Activated CD8-positive, alpha-beta memory T cell treated with anti-CD3 and anti-CD28 coated beads for 24 hours (primary cell): ENCODE results near the gene STARD6.
"Not testable (repeated sequence)": the region's sequence is repeated elsewhere in the genome, so short reads cannot be mapped to it uniquely, and the experiment has no call there.

Experiments
- DNase-seq: peaks from one replicate; pipeline ENCODE4 v3.0.0-alpha.2; 2020

STARD6 gene

GRCh38 chr18:54335638-54336173 is 22.0 kb downstream of the STARD6 start:
- no peak for DNase-seq

GRCh38 chr18:54330768-54331548 is 26.7 kb downstream of the STARD6 start:
- no peak for DNase-seq

GRCh38 chr18:54329787-54330186 is 27.9 kb downstream of the STARD6 start:
- DNase-seq = no peak

- no peak for DNase-seq
These were observed 29.8 kb downstream of the STARD6 start for GRCh38 chr18:54327818-54328217.

- no peak for DNase-seq
These were observed 33.7 kb downstream of the STARD6 start for GRCh38 chr18:54323970-54324369.

DNA sequence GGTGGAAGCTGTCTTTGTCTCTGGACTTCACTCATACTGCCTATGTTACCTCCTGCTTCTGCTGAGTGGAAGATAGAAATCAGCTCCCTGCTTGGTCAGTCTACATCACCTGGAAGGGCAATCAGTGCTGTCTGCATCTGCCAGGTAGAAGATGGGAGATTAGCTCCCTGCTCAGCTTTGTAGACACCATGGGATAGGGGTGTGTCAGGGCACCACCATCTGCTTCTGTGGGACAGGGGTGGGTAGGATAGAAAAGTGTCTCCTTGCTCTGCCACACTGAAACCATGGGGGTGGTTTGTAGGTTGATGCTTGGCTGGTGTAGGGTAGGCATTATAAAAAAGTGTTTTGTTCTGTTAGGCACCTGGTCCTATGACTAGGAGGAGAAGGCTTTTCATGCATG is 34.1 kb downstream of the STARD6 start:
- no peak for DNase-seq

GRCh38 chr18:54316071-54316820 is 41.4 kb downstream of the STARD6 start:
- DNase-seq = no peak

DNA sequence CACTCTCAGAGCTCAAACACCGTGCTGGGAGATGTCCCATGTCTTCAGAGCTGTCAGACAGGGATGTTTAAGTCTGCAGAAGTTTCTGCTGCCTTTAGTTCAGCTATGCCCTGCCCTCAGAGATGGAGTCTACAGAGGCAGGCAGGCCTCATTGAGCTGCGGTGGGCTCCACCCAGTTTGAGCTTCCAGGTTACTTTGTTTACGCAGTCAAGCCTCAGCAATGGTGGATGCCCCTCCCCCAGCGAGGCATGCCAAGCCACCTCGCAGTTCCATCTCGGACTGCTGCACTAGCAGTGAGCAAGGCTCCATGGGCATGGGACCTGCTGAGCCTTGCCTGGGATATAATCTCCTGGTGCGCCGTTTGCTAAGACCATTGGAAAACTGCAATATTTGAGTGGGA is 48.1 kb downstream of the STARD6 start:
- DNase-seq = not testable (repeated sequence)

DNA sequence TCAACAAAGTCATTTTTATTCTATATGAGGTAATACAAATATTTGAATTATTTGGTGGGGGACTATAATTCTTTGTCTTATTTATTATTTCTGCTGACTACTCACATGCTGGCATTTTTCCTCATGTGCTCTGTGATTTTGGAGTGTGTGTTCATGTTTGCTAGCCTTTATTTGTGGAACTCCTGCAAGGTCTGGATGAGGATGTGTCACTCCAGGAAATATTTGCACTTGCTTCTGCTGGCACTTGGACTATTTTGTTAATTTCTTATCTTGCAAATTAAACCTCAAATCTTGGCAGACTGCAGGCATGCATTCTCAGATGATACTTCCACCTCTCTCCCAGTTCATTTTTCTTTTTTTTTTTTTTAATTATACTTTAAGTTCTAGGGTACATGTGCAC is 54.2 kb downstream of the STARD6 start:
- no peak for DNase-seq

DNA sequence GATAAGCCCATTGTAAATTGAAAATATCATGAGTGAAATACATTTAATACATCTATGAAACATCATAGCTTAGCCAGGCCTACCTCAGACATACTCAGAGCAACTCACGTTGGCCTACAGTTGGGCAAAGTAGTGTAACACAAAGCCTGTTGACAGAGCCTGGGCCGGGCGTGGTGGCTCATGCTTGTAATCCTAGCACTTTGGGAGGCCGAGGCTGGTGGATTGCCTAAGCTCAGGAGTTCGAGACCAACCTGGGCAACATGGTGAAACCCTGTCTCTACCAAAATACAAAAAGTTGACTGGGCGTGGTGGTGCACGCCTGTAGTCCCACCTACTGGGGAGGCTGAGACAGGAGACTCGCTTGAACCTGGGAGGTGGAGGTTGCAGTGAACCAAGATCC is 58.7 kb downstream of the STARD6 start:
- DNase-seq = not testable (repeated sequence)

DNA sequence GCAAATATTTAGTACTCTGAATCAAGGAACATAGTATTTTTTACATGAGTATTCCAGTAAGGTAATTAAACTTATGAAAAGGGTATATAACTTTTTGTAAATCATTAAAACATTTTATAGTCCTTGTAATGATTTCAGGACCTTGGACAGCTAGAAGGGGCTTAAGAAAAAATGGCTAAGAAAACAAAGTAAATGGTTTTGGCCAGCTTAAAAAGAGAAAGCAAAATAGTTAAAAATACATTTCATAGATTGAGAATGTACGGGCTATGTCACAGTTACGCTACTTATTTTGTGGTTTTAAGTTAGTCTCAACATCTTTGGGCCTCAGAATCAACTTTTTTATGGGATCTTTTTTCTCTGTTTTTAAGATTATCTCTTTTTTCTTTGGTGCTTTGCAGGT is 61.6 kb downstream of the STARD6 start:
- no peak for DNase-seq

- DNase-seq = no peak
These were observed 63.4 kb downstream of the STARD6 start for GRCh38 chr18:54294274-54294673.

DNA sequence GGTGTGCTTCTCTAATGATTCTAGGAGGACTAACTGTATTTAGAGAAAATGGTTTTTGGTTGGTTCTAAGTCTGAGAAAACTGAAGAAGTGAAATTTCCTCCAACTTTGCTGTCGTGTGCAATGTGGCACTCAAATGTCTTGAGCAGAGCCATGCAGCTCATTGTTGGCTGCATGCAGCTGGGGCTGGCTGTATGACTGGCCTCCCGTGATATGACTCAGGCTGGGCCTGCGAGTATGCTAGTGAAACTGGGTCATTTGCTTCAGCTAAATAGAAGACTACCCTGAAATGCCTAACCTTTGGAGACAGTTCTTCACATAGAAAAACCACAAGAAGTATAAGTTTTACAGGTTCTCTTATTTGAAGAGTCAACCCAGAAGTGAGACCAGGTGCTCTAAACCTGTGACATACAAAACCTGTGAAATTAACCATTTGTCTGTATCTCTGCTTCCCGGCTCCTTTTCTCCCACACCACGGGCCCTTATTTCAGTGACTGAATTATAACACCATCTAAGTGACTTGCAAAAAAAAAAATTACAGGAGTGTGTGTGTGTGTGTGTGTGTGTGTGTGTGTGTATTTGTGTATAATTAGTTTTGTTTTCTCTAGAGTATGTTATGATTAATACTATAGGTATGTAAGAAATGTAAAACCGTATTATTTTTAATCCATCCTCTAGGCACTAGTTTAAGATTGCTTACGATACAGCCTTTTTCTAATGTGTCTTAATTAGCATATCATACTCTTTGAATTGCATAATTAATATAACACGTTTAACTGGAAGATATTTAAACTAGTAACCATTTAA is 72.5 kb downstream of the STARD6 start:
- peak; percentile 64 for DNase-seq

DNA sequence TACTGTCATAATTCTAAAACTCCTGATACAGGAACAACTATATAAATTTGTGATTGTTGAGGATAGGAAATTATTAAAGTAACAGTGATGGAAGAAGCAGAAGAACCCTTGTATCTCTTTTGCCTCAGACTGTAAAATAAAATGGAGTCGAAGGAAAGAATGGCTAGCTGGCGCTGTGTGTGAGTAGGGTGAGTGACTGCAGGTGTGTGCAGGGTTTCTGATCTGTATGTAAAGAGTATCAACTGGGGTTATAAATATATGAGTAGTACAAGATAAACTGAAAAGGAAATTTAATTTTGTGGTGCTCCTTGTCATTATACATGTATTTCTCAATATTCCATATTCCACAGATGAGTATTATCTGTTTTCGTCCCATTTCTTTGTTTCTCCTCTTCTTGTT is 73.1 kb downstream of the STARD6 start:
- DNase-seq = no peak

DNA sequence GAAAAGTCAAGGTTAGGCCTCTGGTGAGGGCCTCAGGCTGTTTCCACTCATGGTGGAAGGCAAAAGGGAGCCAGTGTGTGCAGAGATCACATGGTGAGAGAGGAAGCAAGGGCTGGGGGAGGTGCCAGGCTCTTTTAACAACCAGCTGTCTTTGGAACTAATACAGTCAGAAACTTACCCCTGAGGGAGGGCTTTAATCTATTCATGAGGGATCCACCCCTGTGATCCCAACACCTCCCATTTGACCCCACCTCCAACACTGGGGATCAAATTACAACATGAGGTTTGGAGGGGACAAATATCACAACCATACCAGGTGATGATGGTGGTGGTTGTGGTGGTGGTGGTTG is 77.5 kb downstream of the STARD6 start:
- DNase-seq = no peak

GRCh38 chr18:54279477-54280219 is 78.0 kb downstream of the STARD6 start:
- DNase-seq = no peak

GRCh38 chr18:54278615-54279014 is 79.0 kb downstream of the STARD6 start:
- DNase-seq = no peak

- no peak for DNase-seq
These were observed 79.8 kb downstream of the STARD6 start for GRCh38 chr18:54277899-54278298.
